Pons (tissue), 1 donor: ENCODE measurements around the gene ACTA1.
"Not testable (repeated sequence)": the region's sequence is repeated elsewhere in the genome, so short reads cannot be mapped to it uniquely, and the experiment has no call there.

Experiments used
- DNase-seq: peaks from one replicate; pipeline ENCODE4 v3.0.0-alpha.2; 2016; ENCODE audit warnings: low spot score

ACTA1 gene

DNA sequence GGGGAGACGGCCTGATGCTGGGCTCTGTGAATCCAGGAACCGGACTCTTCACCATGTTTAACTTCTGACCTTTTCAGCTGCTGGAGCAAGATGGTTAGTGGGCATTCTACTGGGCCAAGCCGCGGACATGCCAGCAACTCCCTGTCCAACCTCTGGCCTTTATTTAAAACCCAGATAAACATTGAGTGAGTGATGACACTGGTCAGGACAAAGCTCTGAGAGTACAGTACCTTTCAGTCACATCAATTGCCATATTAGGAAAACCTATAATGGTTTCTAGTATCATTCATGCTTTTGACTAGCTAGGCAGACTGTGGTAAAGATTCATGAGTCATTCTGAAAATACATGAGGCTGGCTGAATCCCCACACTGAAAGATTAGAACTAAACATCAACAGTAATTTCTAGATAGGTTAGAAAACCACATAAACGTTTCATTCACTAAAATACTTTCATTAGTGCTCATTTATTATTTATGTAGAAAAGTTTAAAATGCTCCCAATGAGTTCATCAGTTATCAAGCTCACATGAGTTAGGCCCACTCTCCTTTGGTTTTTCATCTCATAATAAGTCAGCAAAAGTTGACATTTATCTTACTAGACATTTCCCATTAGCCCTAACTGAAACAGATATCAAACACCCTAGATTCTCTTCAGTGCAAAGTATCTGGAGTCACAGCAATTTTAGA is 7.1 kb upstream of the ACTA1 start:
- DNase-seq = no peak

DNA sequence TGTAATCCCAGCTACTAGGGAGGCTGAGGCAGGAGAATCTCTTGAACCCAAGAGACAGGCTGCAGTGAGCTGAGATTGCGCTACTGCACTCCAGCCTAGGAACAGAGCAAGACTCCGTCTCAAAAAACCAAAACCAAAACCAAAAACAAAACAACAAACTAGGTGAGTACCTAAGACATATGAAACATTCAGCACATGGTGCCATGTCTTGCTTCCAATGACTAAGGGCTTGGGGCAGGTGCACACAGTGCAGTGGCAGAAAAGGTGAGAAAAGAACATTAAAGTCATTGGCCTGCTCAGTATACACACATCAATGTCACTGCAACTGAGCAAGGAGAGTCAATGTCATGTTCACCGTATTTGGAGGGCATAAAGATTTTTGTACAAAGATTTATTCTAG is 4.1 kb upstream of the ACTA1 start:
- DNase-seq = no peak

DNA sequence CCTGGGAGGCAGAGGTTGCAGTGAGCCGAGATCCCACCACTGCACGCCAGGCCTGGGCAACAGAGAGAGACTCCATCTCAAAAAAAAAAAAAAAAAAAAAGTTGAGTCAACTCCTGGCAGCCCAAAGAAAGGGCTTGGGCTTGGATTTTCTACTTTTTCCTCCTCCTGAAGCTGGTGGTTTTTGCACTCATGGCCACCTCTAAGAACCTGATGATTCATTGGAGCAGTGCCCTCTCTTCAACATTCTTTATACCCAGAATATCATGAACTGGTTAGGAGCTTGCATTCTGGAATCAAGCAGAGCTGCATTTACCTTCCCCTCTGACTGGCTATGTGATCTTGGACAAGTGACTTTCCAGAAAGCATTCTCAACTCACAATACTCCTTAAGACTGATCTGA is 3.5 kb upstream of the ACTA1 start:
- no peak for DNase-seq

DNA sequence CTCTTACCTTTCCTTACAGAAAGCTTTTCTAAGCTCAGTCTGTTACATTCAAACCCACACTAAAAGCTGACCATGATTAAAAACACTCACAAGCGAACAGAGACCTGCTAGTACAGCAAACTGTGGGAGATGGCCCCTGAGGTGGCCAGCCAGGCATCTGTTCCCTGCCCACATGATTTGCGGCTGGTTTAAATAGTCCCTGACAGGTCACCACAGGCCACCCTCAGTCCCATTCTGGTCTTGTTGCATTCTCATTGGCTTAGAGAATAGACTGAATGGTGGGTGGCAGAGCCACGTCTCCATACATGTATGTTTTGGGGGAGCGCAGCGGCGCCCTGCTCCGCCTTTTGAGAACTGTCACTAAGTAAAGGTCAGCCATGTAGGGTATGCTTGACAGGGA is 2.3 kb upstream of the ACTA1 start:
- DNase-seq = no peak

DNA sequence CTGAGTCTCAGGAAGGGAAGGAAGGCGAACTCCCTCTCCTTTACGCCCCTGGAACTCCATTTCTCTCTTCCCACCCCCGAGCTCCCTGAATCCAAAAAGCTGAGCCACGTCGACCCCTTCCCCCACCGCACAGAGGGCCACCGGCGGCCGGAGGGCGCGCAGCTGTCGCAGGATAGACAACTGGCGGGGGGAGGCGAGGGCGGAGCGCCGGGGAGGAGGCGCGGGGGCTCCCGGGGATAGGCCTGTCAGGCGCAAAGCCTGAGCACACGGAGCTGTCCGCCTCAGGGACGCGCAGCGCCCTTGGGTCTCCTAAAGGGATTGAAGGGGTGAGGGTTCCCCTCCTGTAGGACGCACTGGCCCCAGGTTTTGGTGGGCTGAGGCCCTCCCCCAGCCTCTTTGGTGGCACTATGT is 752 bp upstream of the ACTA1 start:
- no peak for DNase-seq

DNA sequence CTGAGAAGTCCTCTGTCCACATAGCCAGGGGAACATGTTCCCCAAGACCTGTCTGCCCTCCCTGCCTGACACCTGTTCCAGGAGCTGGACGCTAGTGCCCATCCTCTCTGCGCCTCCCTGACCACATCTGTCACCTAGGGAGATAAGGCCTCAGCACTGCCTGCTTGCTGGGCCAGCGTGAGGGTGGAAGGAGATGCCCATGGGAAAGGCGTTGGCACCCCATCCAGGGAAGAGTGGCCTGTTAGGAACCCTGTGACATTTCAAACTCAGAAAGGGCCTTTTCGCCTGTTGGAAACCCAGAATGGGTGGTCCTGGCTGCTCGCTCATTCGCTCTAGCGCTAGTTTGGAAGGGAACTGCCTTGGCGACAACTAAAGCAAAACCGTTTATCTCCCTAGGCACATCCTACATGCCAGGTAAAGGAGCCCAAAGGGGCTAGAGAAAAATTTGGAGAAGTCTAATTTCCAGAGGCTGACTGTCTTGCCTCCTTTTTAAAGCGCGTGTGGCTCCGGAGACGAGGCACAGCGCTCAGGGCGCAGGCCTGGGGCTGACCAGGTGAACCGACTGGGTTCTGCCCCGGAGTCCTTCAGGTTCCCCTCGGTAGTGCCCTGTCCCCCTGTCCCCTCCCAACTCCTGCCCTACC is 410 bp downstream of the ACTA1 start:
- no peak for DNase-seq

DNA sequence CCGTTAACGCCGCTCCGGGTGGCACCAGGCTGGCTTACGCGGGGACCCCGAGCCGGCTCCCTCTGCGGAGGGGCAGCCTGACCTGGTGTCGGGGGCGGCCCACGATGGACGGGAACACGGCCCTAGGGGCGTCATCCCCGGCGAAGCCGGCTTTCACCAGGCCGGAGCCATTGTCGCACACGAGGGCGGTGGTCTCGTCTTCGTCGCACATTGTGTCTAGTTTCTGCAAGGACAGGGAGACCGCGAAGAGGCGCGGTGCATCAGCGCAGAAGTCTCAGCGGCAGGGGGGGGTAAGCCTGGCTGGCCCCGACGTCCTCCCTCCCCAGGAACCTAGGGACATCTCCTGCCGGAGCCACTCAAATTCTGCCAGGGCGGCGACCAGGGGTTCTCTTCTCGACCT is 989 bp downstream of the ACTA1 start:
- no peak for DNase-seq

DNA sequence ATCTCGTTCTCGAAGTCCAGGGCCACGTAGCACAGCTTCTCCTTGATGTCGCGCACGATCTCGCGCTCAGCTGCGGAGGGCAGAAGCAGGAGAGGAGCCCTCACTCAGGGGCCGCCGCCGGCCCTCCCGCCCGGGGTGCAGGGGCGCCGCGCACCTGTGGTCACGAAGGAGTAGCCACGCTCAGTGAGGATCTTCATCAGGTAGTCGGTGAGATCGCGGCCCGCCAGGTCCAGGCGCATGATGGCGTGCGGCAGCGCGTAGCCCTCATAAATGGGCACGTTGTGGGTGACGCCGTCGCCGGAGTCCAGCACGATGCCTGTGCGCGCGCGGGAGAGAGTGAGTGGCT is 1.8 kb downstream of the ACTA1 start:
- no peak for DNase-seq

DNA sequence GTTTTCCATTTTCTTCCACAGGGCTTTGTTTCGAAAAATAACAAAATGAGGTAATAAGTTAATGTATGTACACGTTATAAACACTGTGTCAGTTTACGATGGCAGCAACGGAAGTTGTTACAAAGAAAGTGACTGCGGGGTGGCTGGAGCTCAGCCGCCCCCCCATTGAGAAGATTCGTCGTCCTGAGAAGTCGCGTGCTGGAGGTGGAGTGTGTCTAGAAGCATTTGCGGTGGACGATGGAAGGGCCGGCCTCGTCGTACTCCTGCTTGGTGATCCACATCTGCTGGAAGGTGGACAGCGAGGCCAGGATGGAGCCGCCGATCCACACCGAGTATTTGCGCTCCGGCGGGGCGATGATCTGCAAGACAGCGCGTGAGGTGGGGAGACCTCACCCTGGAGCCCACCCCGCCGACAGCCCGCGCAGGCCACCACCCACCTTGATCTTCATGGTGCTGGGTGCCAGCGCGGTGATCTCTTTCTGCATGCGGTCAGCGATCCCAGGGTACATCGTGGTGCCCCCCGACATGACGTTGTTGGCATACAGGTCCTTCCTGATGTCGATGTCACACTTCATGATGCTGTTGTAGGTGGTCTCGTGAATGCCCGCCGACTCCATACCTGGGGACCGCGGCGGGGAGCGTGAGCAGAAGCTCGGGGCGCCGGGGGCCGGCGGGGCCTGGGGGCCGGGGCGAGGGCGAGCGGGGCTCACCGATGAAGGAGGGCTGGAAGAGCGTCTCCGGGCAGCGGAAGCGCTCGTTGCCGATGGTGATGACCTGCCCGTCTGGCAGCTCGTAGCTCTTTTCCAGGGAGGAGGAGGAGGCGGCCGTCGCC is 2.4 kb downstream of the ACTA1 start:
- no peak for DNase-seq

DNA sequence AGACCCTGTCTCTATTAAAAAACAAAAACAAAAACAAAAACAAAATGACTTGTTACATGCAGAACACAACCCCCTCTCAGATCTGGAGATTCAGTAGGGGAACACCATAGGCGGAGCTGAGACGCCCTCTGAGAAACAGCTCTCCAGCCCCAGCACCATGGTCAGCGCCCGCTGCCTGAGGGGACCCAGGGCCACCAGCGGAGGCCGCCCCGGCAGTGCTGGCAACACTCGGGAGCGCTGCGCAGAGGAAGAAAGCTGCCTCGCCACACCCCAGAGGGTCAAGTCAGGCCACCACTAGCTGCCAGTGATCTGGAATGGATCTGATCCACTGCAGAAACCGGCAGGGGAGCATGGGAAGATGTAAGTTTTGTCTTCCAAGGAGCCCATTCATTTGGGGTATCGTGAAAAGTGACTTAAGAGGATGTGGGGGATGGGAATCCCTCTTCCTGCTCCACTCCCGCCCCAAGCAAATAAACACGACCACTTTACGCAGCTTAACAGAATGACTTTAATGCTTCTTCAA is 3.1 kb downstream of the ACTA1 start:
- DNase-seq = no peak

DNA sequence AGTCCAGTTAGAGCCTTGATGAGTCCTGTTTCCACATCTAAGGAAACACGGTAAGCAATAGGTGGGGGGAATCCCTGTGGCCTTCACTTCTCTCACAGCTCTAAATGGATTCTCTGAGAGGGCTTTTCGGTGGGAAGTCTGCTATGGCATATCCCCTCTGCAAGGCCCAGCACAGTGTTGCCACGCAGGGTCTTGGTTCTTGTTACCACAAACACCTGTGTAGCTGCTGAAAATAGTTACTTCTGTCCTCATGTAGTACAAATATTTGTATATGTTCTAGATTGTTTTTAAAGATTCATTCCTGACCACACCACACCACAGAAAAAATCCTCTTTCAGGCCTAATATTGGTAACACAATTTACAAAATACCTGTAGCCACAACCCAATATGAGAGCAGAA is 5.6 kb downstream of the ACTA1 start:
- DNase-seq = no peak

DNA sequence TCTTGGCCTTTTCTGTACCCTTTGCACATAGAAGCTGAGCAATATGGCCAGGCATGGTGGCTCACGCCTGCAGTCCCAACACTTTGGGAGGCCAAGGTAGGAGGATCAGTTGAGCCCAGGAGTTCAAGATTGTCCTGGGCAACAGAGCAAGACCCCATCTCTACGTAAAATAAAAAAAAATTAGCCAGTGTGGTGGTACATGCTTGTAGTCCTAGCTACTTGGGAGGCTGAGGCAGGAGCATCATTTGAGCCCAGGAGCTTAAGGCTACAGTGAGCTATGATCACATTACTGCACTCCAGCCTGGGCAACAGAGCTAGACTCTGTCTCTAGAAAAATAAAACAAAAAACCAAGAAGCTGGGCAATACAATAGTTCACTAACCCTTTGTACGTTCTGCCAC is 6.3 kb downstream of the ACTA1 start:
- no peak for DNase-seq

DNA sequence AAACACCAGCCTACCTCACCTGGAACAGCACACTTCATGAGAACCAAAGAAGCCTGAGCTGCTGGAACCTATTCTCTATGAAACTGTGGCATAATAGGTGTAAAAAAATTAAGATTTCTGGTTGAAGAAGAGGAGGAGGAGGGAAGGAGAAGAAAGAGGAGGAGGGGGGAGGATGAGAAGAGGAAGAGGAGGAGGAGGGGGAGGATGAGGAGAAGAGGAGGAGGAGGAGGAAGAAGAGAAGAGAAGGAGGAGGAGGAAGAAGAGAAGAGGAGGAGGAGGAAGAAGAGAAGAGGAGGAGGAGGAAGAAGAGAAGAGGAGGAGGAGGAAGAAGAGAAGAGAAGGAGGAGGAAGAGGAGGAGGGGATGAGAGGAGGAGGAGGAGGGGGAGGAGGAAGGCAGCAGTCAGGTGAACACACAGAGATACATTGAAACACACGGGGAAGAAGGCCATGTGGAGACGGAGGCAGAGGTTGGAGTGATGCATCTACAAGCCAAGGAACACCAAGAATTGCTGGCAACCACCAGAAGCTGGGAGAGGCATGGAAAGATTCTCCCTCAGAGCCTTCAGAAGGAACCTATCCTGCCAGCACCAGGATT is 8.2 kb downstream of the ACTA1 start:
- DNase-seq = no peak

DNA sequence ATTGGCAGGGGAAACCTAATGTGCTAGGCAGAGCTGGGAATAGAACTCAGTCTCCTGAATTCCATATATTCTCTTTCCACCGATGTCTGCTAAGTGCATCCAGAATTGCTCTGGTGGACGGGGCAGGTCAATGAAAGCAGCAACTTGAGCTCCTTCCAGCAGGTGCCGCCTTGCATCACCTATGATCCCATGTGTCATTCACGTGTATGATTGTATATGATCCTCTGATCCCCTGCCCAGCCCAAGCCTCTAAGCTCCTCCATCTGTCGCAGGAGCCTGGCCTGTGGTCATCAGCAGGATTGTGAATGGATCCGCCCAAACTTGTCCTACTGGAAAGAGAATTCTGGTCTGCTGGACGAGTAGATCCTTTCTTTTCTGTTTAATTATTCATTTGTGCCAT is 13.1 kb downstream of the ACTA1 start:
- DNase-seq = no peak

DNA sequence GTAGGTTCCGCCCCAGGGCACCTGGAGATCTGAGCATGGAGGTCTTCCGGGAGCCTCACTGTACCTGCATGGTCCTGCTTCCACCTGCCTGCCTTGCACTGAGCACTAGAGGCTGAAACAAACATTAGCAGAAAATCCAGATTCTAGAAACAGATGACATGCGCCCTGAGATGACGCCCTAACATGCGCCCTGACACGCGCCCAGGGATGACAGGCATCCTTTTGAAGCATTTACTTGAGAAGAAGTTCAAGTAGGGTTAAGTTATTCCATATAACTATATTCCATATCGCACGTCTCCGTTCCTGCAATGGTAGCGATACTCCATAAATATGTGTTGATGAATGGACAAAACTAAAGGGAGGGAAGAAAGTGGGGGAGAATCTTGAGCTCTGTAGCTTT is 13.7 kb downstream of the ACTA1 start:
- DNase-seq = no peak

DNA sequence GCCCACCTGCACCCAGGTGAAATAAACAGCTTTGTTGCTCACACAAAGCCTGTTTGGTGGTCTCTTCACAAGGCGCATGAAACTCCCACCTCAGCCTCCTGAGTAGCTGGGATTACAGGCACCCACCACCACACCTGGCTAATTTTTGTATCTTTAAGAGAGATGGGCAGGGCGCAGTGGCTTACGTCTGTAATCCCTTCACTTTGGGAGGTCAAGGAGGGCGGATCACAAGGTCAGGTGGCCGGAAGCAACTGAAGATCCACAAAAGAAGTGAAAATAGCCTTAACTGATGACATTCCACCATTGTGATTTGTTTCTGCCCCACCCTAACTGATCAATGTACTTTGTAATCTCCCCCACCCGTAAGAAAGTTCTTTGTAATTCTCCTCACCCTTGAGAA is 15.3 kb downstream of the ACTA1 start:
- DNase-seq = not testable (repeated sequence)

DNA sequence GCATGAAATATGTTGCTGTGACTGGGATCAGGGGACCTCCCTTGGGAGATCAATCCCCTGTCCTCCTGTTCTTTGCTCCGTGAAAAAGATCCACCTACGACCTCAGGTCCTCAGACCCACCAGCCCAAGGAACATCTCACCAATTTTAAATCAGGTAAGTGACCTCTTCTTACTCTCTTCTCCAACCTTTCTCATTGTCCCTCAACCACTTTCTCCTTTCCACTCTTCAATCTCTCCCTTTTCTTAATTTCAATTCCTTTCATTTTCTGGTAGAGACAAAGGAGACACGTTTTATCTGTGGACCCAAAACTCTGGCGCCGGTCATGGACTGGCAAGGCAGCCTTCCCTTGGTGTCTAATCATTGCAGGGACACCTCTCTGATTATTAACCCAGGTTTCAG is 21.1 kb downstream of the ACTA1 start:
- not testable (repeated sequence) for DNase-seq

DNA sequence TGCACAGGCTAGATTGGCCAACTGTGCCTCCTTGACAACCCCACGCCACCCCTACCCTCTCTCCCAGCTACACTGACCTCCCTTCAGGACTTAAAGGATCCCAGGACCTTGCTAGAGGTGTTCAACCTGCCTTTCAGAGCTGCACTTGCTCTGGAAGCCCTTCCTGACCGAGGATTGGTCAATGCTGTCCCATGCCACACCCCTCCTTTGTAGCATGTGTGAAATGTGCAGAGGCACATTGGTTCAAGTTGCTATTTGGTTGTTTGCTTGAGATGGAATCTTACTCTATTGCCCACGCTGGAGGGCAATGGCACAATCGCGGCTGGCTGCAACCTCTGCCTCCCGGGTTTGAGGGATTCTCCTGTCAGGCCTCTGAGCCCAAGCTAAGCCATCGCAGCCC is 21.8 kb downstream of the ACTA1 start:
- no peak for DNase-seq

DNA sequence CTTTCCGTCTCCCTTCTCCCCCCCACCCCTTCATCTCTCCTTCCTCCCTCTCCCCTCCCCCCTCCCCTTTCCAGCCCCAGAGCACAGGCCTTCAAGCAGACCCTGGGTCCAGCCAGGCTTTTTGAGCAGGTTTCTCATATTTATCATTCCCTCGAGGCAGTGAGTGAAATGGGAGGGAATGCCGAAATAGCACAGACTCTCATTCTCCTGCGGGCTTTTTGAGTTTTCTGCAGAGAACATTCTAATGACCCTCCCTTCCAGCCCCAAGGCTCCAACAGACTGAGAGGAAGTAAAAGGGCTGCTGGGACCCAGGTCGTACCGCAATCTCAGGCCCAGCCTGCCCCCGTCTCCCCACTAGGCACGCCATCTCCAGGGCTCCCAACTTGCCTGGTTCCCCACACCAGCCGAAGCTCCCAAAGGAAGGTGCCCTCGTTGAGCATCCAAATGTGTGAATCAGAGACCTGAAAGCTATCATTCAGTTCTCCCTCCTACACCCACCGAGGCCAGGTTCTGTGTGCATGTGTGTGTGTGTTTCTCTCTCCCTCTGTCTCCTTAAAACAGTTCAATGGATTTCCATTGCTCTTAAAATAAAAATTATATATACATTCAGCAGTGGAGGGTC is 22.3 kb downstream of the ACTA1 start:
- no peak for DNase-seq

DNA sequence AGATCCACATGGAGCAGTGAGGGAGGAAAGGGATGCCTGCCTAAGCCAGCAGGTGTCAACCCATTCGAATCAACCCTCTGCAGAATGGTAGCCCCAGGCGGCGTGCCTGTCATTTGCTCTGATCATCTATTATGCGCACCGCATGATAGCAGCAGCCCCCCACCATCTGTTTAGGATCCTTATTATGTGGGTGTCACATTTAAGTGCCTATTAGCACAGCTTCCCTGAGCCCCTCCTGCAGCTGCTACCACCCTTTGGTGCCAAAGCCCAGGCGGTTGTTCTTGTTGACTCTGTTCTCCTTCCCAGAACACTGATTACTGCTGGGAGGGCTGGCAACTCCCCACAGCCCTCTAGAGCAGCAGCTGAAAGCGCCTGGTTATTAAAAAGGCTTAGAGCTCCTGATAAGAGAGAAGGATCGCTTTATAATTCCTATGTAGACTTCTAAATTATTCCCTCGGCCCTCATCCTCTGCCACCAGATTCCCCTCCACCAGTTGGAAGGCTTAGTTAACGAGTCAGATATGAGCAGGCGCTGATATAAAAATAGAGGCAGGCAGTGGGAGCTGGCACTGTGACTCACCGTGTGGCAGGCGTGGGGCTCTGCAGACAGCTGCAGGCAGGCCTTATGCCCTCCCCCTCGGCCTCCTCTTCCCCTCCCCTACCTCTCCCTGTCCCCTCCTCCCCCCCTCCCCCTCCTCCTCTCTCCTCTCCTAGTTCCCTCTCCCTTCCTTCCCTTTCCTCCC is 23.0 kb downstream of the ACTA1 start:
- peak; percentile 44 for DNase-seq

DNA sequence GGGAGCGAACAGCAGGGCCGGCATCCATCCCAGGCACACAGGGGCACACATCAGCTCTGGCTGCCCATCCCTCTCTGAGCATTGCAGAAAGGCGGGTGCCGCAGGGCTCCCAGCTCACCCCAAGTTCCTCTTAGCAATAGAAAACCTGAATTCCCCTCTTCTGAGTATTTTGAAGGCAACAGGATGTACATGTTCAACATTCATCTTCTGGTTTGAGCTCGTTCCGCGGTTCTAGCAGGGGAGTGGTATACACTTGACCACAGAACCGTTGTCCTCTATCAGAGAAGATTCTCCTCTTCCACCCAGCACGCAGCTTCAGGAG is 23.6 kb downstream of the ACTA1 start:
- DNase-seq = no peak
